Neural progenitor cell (in vitro differentiated cells): Measurements from ENCODE around the gene RPH3AL. TPM values are rescaled to one million over a fixed set of nuclear protein-coding genes. Genes with fewer than 3 reads are reported as not detected.

Source experiments
- DNase-seq: peaks from one replicate; pipeline ENCODE4 v3.0.0-alpha.2; 2016; ENCODE audit warnings: low spot score
- H2AFZ ChIP-seq: fragments of 200-600 bp; sonication (generic); replicated peaks from 2 replicates; pipeline ENCODE4 v1.6.1; 2016; ENCODE audit warnings: antibody characterized with exemption
- H3F3A ChIP-seq: fragments of 200-600 bp; sonication (generic); 2 replicates; pipeline ENCODE4 v1.6.1; 2016; ENCODE audit warnings: antibody characterized with exemption, low read depth
- H3K27ac ChIP-seq: fragments of 200-600 bp; sonication (generic); 2 replicates; pipeline ENCODE4 v1.5.1; 2016; ENCODE audit warnings: mild to moderate bottlenecking
- H3K27me3 ChIP-seq: fragments of 200-600 bp; sonication (generic); 2 replicates; pipeline ENCODE4 v1.6.1; 2016; ENCODE audit warnings: mild to moderate bottlenecking, moderate library complexity
- H3K36me3 ChIP-seq: fragments of 200-600 bp; sonication (generic); 2 replicates; pipeline ENCODE4 v1.5.1; 2016
- H3K4me1 ChIP-seq: fragments of 200-600 bp; sonication (generic); 2 replicates; pipeline ENCODE4 v1.6.1; 2016; ENCODE audit warnings: mixed run types
- H3K4me2 ChIP-seq: fragments of 200-600 bp; sonication (generic); 2 replicates; pipeline ENCODE4 v1.6.1; 2016
- H3K4me3 ChIP-seq: fragments of 200-600 bp; sonication (generic); 2 replicates; pipeline ENCODE4 v1.5.1; 2016
- H3K79me2 ChIP-seq: fragments of 200-600 bp; sonication (generic); 2 replicates; pipeline ENCODE4 v1.6.1; 2016; ENCODE audit warnings: low read depth
- H3K9ac ChIP-seq: fragments of 200-600 bp; sonication (generic); 2 replicates; pipeline ENCODE4 v1.6.1; 2016
- H3K9me3 ChIP-seq: fragments of 200-600 bp; sonication (generic); 2 replicates; pipeline ENCODE4 v1.5.1; 2016; ENCODE audit warnings: low read depth
- H4K20me1 ChIP-seq: fragments of 200-600 bp; sonication (generic); 2 replicates; pipeline ENCODE4 v1.6.1; 2016; ENCODE audit warnings: low read depth
- H3K27ac Mint-ChIP-seq: 3 replicates; pipeline ENCODE4 v1.8.0; 2021; ENCODE audit warnings: mixed read lengths
- H3K27me3 Mint-ChIP-seq: 2 replicates; pipeline ENCODE4 v1.8.0; 2022; ENCODE audit warnings: low read depth, mild to moderate bottlenecking, inconsistent platforms, moderate library complexity, mixed read lengths; ENCODE audit not compliant: insufficient read depth
- H3K36me3 Mint-ChIP-seq: 3 replicates; pipeline ENCODE4 v1.8.0; 2021; ENCODE audit warnings: mixed read lengths
- H3K4me1 Mint-ChIP-seq: 3 replicates; pipeline ENCODE4 v1.8.0; 2021; ENCODE audit warnings: mixed read lengths
- H3K4me3 Mint-ChIP-seq: 3 replicates; pipeline ENCODE4 v1.8.0; 2021; ENCODE audit warnings: mild to moderate bottlenecking, moderate library complexity, mixed read lengths
- H3K9me3 Mint-ChIP-seq: 3 replicates; pipeline ENCODE4 v1.8.0; 2020; ENCODE audit warnings: mixed read lengths
- CTCF ChIP-seq: fragments of 200-600 bp; sonication (generic); IDR thresholded peaks from 2 replicates; pipeline ENCODE4 v1.5.1; 2017; ENCODE audit warnings: antibody characterized with exemption, mild to moderate bottlenecking
- EZH2 ChIP-seq: fragments of 200-600 bp; sonication (generic); IDR thresholded peaks from 2 replicates; pipeline ENCODE4 v1.6.1; 2017; ENCODE audit warnings: antibody characterized with exemption, mild to moderate bottlenecking, moderate library complexity
- EZH2phosphoT487 ChIP-seq: fragments of 200-600 bp; sonication (generic); IDR thresholded peaks from 2 replicates; pipeline ENCODE4 v1.6.1; 2017; ENCODE audit warnings: antibody characterized with exemption
- total RNA-seq: library from RNA; depleted of rRNA; stranded (reverse); fragments of >200 nt; gene quantifications from 2 replicates; pipeline ENCODE4 v1.2.3, GENCODE V29; 2015; ENCODE audit warnings: low replicate concordance

Gene RPH3AL
- total RNA-seq, 1 donor from 2014 or later = 7.5 TPM

GRCh38 chr17:214881-215331 lies 137.7 kb downstream of the RPH3AL start:
- no peak for DNase-seq
- Mint-ChIP-seq H3K4me1 (peaks cover 2% of the 10 kb centered on the region), H3K4me3 (no peak overlapping the region), H3K36me3 (no peaks in the 10 kb centered on the region), H3K9me3 (no peaks in the 10 kb centered on the region), H3K27ac (no peak overlapping the region), H3K27me3 (no peaks in the 10 kb centered on the region)
- no peak overlapping the region for H3K4me3 ChIP-seq
- H3K79me2 ChIP-seq = no peaks in the 10 kb centered on the region
- H3K4me1 ChIP-seq = no peaks in the 10 kb centered on the region
- peaks cover 1% of the 10 kb centered on the region for H3F3A ChIP-seq
- H3K27ac ChIP-seq = no peak overlapping the region
- H4K20me1 ChIP-seq = no peaks in the 10 kb centered on the region
- TF ChIP-seq EZH2phosphoT487 (no peak), CTCF (no peak), EZH2 (no peak)
- no peak overlapping the region for H3K9ac ChIP-seq
- no peak overlapping the region for H3K4me2 ChIP-seq
- no peaks in the 10 kb centered on the region for H3K27me3 ChIP-seq
- no peaks in the 10 kb centered on the region for H3K36me3 ChIP-seq
- no peak overlapping the region for H2AFZ ChIP-seq
- H3K9me3 ChIP-seq = no peaks in the 10 kb centered on the region

- Mint-ChIP-seq H3K27ac (no peak overlapping the region), H3K9me3 (peaks cover 2% of the 10 kb centered on the region), H3K4me3 (no peak overlapping the region), H3K4me1 (peaks cover 2% of the 10 kb centered on the region), H3K27me3 (no peaks in the 10 kb centered on the region), H3K36me3 (no peaks in the 10 kb centered on the region)
- Histone ChIP-seq H3K4me1 (no peaks in the 10 kb centered on the region), H3K4me3 (no peak overlapping the region), H3K36me3 (no peaks in the 10 kb centered on the region), H3K9me3 (no peaks in the 10 kb centered on the region), H4K20me1 (no peaks in the 10 kb centered on the region), H3K27ac (no peak overlapping the region), H2AFZ (no peak overlapping the region), H3K4me2 (no peak overlapping the region), H3K27me3 (no peaks in the 10 kb centered on the region), H3F3A (no peaks in the 10 kb centered on the region), H3K9ac (no peak overlapping the region), H3K79me2 (no peaks in the 10 kb centered on the region)
- no peak for DNase-seq
- TF ChIP-seq EZH2phosphoT487 = no peak
- TF ChIP-seq EZH2 = no peak
- no peak for TF ChIP-seq CTCF
Measured at GRCh38 chr17:213286-214105, 139.1 kb downstream of the RPH3AL start.

- no peaks in the 10 kb centered on the region for H3K9me3 ChIP-seq
- H3K36me3 Mint-ChIP-seq = peaks cover 5% of the 10 kb centered on the region
- H3K9me3 Mint-ChIP-seq = peaks cover 8% of the 10 kb centered on the region
- H3K4me3 ChIP-seq = no peak overlapping the region
- no peaks in the 10 kb centered on the region for H4K20me1 ChIP-seq
- H3F3A ChIP-seq = peaks cover under 1% of the 10 kb centered on the region
- no peaks in the 10 kb centered on the region for H3K36me3 ChIP-seq
- H3K27me3 Mint-ChIP-seq = no peaks in the 10 kb centered on the region
- H3K4me1 Mint-ChIP-seq = peaks cover 15% of the 10 kb centered on the region
- no peak overlapping the region for H3K4me3 Mint-ChIP-seq
- no peaks in the 10 kb centered on the region for H3K79me2 ChIP-seq
- no peak overlapping the region for H3K27ac ChIP-seq
- H3K27me3 ChIP-seq = no peaks in the 10 kb centered on the region
- no peak overlapping the region for H3K9ac ChIP-seq
- H3K27ac Mint-ChIP-seq = no peak overlapping the region
- H2AFZ ChIP-seq = no peak overlapping the region
- no peak for DNase-seq
- TF ChIP-seq EZH2 = no peak
- no peak for TF ChIP-seq CTCF
- TF ChIP-seq EZH2phosphoT487 = no peak
- no peak overlapping the region for H3K4me2 ChIP-seq
- H3K4me1 ChIP-seq = peaks cover under 1% of the 10 kb centered on the region
Measured at GRCh38 chr17:210402-210801, 142.2 kb downstream of the RPH3AL start.
